Adrenal gland (tissue), 12 donors: ENCODE results near the gene PIEZO1. TPM values are rescaled to one million over a fixed set of nuclear protein-coding genes. Genes with fewer than 3 reads are reported as not detected.

Experiments
- DNase-seq, 7 donors: peaks; one replicate each; pipeline ENCODE4 v3.0.0-alpha.2; 2019 to 2020
- H3K27ac ChIP-seq, 5 donors: fragments of 200-600 bp; sonication (generic) in 4 of 5; 1 replicate in 3 of 5; 2 replicates in 2 of 5; pipeline versions ENCODE4 v1.5.1 to v1.8.0; 2016 to 2020; ENCODE audit warnings: mild to moderate bottlenecking in 1 of 5
- H3K27me3 ChIP-seq: fragments of 200-600 bp; 2 replicates; pipeline ENCODE4 v1.8.0; 2021
- H3K36me3 ChIP-seq, 2 donors: fragments of 200-600 bp; replicated peaks in 1 of 2; 1 replicate in 1 of 2; 2 replicates in 1 of 2; pipeline versions ENCODE4 v1.5.1 to v1.8.0; 2018 to 2022
- H3K4me1 ChIP-seq, 2 donors: fragments of 200-600 bp; replicated peaks in 1 of 2; 1 replicate in 1 of 2; 2 replicates in 1 of 2; pipeline versions ENCODE4 v1.5.1 to v1.8.0; 2018 to 2021
- H3K4me3 ChIP-seq, 4 donors: fragments of 200-600 bp; sonication (generic) in 3 of 4; one replicate each; pipeline ENCODE4 v1.5.1; 2016 to 2018
- H3K9me3 ChIP-seq, 3 donors: fragments of 200-600 bp; sonication (generic) in 1 of 3; replicated peaks in 1 of 3; 1 replicate in 2 of 3; 2 replicates in 1 of 3; pipeline versions ENCODE4 v1.5.1 to v1.8.0; 2016 to 2021
- CTCF ChIP-seq, 6 experiments: fragments of 450-650 bp in 4 of 6; fragments of 200-600 bp in 2 of 6; sonication (generic) in 1 of 6; IDR thresholded peaks; 1 replicate in 5 of 6; 2 replicates in 1 of 6; pipeline versions ENCODE4 v1.5.1 to v1.8.0; 2016 to 2021; ENCODE audit warnings: antibody characterized with exemption in 6 of 6, mild to moderate bottlenecking in 2 of 6, moderate library complexity in 1 of 6
- POLR2A ChIP-seq, 2 donors: fragments of 450-650 bp; IDR thresholded peaks; one replicate each; pipeline ENCODE4 v1.6.1; 2017; ENCODE audit warnings: antibody characterized with exemption in 2 of 2, mild to moderate bottlenecking in 2 of 2, moderate library complexity in 1 of 2
- WGBS, 4 donors: extraction: QIAGEN DNeasy Blood & Tissue Kit in 2 of 4; methylation state at CpG; one replicate each; pipeline versions ENCODE4 v1.1.5 to v1.1.7; 2013 to 2017; 5-methylcytosine and 5-hydroxymethylcytosine counted together
- intact Hi-C, 2 donors: fragments of 100-400 bp; cut with DNase I; formaldehyde crosslinking; loops; one replicate each; pipeline versions ENCODE4 v1.14.1 to v1.15.0; 2022 to 2023
- polyA plus RNA-seq, 3 donors: library from polyadenylated mRNA; stranded (reverse); fragments of 200-250 nt in 2 of 3; fragments of 350-450 nt in 1 of 3; fragmentation: Illumina TruSeq in 1 of 3; extraction: RNeasy Lipid Tissue Mini Kit (QIAGEN cat#74804) in 1 of 3; gene quantifications; one replicate each; pipeline ENCODE4 v1.2.3, GENCODE V29; 2013 to 2014
- total RNA-seq, 9 donors: library from RNA; depleted of rRNA in 4 of 9; stranded (reverse); fragments of >200 nt in 4 of 9; fragments of 120-200 nt in 1 of 9; fragmentation: NEBNext Ultra II Directional in 1 of 9; extraction: Animal tissue kit (Norgen Biotek cat#: 25700) in 1 of 9; gene quantifications; one replicate each; pipeline versions ENCODE4 v1.1.0 to v1.2.4, GENCODE V29; 2013 to 2023
- donor health status: healthy with polysubstance abuse.
- donor health status: Bipolar disorder and iron deficiency.
- donor health status: DM: yes; HTN: yes; CAD: no.
- donor health status: DM: no; HTN: no; CAD: no.
- donor health status: DM: no; HTN: no; CAD: no.
- donor health status: DM: yes; HTN: yes; CAD: no.

PIEZO1 gene
- total and polyA plus RNA-seq, 12 donors: 7.9 to 327 (median 92.4) TPM

DNA sequence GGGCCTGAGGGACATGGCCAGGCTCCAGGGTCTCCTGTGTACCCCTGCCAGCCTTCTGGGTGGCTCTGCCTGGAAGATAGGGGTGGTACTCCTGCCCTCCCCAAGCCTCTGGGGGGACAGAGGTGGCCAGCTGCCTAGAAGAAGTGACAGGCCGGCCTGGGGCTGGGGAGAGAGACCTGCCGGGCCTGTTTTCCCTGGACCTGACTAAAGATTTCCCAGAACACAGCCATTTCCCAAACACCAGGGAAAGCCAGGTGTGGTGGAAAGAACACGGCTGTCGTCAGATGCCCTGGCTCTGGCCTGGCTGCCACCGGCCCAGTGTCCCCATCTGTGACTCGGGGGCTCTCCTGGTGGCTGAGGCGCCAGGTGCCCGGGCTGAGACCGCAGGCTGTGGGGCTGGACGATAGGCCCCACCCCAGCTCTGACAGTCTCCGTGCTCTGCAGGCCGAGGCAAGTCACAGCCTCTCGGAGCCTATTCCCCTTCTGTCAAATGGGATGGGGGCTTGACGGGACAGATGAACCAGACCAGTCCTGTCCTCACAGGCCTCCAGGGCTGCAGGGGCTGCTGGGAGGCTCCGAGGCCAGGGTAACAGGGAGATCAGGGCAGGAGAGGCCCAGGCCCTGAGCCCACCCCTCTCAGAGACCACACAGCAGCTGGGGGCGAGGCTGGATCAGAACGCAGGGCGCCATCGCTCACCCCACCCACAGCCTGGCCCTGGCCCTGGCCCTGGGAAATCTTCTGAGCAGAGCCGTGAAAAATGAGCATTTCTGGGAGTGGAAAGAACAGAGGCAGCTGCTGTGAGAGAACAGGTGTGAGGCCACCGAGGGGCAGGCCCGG, 45.7 kb downstream of the PIEZO1 start:
- intact Hi-C loops: loop anchor here in 1 of 2 donors (5.0 kb wide), 1 partner anchor 428 kb away; no protein-coding TSS in a partner anchor
- 85 to 92% (median 90%) methylated on average over 11 to 22 of the region's 22 CpGs for whole genome bisulfite sequencing, 4 donors
- Histone ChIP-seq H3K27me3 (no peaks in the 10 kb centered on the region), H3K9me3 (no peaks in the 10 kb centered on the region), H3K4me1 (peaks cover 0 to 10% of the 10 kb centered on the region in 2 donors), H3K27ac (no peak overlapping the region), H3K4me3 (no peak overlapping the region), H3K36me3 (peaks cover 0 to 31% of the 10 kb centered on the region in 2 donors)
- no peak for TF ChIP-seq CTCF (IDR thresholded peaks at IDR 0.05)
- TF ChIP-seq POLR2A (IDR thresholded peaks at IDR 0.05): no peak
- no peak for DNase-seq

DNA sequence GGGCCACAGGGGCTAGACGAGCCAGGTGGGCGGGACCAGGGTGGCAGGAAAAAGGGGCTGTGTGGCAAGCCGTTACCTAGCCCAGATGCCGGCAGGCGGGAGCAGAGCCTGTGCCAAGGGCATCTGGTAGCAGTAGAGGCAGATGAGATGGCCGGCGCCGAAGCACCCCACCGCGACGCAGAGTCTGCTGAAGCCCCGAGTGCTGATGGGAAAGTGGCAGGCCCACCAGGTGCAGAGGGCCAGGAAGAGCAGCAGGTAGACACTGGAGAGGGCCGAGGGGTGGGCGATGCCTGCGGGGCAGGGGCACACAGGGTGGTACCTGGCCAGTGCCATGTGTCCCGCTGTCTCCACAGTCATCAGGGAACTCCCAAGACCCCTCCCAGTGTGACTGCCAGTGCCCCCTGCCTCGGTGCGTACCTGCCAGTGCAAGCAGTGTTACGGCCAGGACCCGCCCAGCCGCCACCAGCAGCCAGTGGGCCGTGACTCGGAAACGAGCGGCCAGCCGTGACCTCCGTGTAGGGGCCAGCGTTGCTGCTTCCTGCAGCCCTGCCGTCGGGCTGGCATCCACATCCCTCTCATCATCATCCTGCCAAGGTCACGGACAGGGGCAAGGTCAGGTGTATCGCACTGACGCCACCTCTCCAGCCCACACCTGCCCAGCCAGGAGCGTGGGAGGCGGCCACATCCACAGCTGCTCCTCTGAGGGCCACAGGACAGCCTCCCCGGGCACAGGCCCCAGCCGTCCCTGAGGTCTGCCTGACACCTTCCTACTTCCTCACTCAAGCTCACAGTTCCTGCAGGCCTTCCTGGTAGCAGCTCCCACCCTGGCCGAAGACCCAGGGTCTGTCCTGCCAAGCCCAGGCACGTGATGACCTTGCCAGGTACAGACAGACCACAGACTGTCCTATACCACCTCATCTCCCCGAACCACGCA, 46.6 kb downstream of the PIEZO1 start:
- Histone ChIP-seq H3K4me3 (no peak overlapping the region), H3K27me3 (no peaks in the 10 kb centered on the region), H3K36me3 (peaks cover 0 to 40% of the 10 kb centered on the region in 2 donors), H3K9me3 (no peaks in the 10 kb centered on the region), H3K27ac (no peak overlapping the region), H3K4me1 (peaks cover 0 to 4% of the 10 kb centered on the region in 2 donors)
- DNase-seq: peak in 4 of 7 donors; percentile 41 to 67 (median 54)
- intact Hi-C loops: loop anchor here in 1 of 2 donors (5.0 kb wide), 1 partner anchor 429 kb away; no protein-coding TSS in a partner anchor
- 58 to 94% (median 76%) methylated on average over 13 to 41 of the region's 41 CpGs for WGBS, 4 donors
- no peak for TF ChIP-seq POLR2A (IDR thresholded peaks at IDR 0.05)
- no peak for TF ChIP-seq CTCF (IDR thresholded peaks at IDR 0.05)

- Histone ChIP-seq H3K9me3 (no peaks in the 10 kb centered on the region), H3K36me3 (peaks cover 0 to 40% of the 10 kb centered on the region in 2 donors), H3K4me3 (no peak overlapping the region), H3K27ac (no peak overlapping the region), H3K4me1 (peaks cover 0 to 4% of the 10 kb centered on the region in 2 donors), H3K27me3 (no peaks in the 10 kb centered on the region)
- DNase-seq: peak; percentile 67 to 90 (median 80)
- intact Hi-C loops: loop anchor here (2.0 to 5.0 kb wide), 2 partner anchors 47 to 430 kb away; partner anchors contain the start of gene PIEZO1 (in 1 of the 2)
- TF ChIP-seq CTCF (IDR thresholded peaks at IDR 0.05): peak; percentile 91 to 99 (median 97)
- no peak for TF ChIP-seq POLR2A (IDR thresholded peaks at IDR 0.05)
- 39 to 83% (median 54%) methylated on average over 9 to 53 of the region's 54 CpGs for whole genome bisulfite sequencing, 4 donors
These were observed 47.5 kb downstream of the PIEZO1 start for GRCh38 chr16:88737298-88738150.
